Vagina (tissue), 2 donors: ENCODE results near the gene SLC7A6.

Experiments
- CTCF ChIP-seq, 3 experiments: fragments of 450-650 bp in 2 of 3; fragments of 200-600 bp in 1 of 3; sonication (generic) in 1 of 3; IDR thresholded peaks; one replicate each; pipeline ENCODE4 v1.5.1; 2017 to 2019; ENCODE audit warnings: antibody characterized with exemption in 3 of 3, mild to moderate bottlenecking in 2 of 3, moderate library complexity in 2 of 3
- POLR2A ChIP-seq, 2 donors: fragments of 450-650 bp; IDR thresholded peaks; one replicate each; pipeline ENCODE4 v1.6.1; 2017; ENCODE audit warnings: antibody characterized with exemption in 2 of 2, mild to moderate bottlenecking in 2 of 2, moderate library complexity in 2 of 2
- POLR2AphosphoS5 ChIP-seq, 2 donors: sonication (generic); formaldehyde crosslinking; IDR thresholded peaks; one replicate each; pipeline ENCODE4 v1.9.0; 2017; ENCODE audit warnings: antibody characterized with exemption in 2 of 2, mild to moderate bottlenecking in 2 of 2, low read depth in 1 of 2; ENCODE audit not compliant: insufficient read depth in 1 of 2

DNA sequence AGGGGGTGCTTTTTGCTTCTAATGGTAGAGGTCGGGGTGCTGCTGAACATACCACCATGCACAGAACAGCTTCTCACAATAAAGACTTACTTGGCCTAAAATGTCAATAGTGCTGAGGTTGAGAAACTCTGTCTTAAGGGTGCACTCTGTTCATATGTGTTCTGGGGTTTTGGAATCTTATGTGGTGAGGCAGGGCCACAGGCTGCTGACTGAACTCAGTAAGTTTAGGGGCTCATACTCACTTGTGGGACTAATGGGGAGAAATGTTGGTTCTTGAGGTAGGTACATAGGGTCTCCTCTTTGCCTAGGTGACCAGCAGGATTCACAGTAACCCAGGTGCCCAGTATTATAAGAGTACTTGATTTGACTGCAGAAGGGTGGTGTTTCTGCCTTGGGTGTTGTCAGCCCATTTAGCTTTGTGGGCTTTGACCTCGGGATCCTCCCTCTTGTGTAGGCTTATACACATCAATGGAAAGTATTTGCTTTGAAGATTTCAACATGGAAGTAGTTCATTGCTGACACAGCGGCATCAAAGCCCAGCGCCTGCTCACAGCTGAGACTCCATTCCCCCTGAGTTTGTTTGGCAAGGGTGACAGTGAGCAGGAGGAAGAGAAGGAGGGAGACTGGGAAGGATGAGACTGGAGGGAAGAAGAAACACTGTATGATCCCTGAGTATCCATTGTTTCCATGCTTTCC, 17.2 kb downstream of the SLC7A6 start:
- no peak for TF ChIP-seq CTCF (IDR thresholded peaks at IDR 0.05)
- no peak for TF ChIP-seq POLR2A (IDR thresholded peaks at IDR 0.05)
- TF ChIP-seq POLR2AphosphoS5 (IDR thresholded peaks at IDR 0.05; ENCODE audit: insufficient read depth in 1 of 2, low read depth in 1 of 2) = no peak
